DMS53 (cell line): ENCODE measurements around the gene EFHD2.
A peak's percentile ranks its signal among the peaks of the same experiment; 100 is the strongest.
"Not testable (repeated sequence)": the region's sequence is repeated elsewhere in the genome, so short reads cannot be mapped to it uniquely, and the experiment has no call there.

ENCODE experiments used
- DNase-seq: peaks from one replicate; lab custom pipeline; 2025; lab: John Stamatoyannopoulos, UW

The EFHD2 gene

GRCh38 chr1:15412175-15412800, 2.6 kb downstream of the EFHD2 start:
- DNase-seq: no peak

- no peak for DNase-seq
Measured at GRCh38 chr1:15412843-15413242, 3.2 kb downstream of the EFHD2 start.

GRCh38 chr1:15413563-15414444, 4.1 kb downstream of the EFHD2 start:
- no peak for DNase-seq

GRCh38 chr1:15414445-15414983, 4.8 kb downstream of the EFHD2 start:
- DNase-seq: no peak

GRCh38 chr1:15417059-15417934, 7.6 kb downstream of the EFHD2 start:
- peak; percentile 16 for DNase-seq

- no peak for DNase-seq
Measured at GRCh38 chr1:15418806-15419515, 9.3 kb downstream of the EFHD2 start.

- peak; percentile 49 for DNase-seq
Measured at GRCh38 chr1:15420853-15421465, 11.3 kb downstream of the EFHD2 start.

- no peak for DNase-seq
Measured at GRCh38 chr1:15422871-15423270, 13.2 kb downstream of the EFHD2 start.

- peak; percentile 57 for DNase-seq
Measured at GRCh38 chr1:15423355-15424077, 13.8 kb downstream of the EFHD2 start.

GRCh38 chr1:15424146-15424667, 14.5 kb downstream of the EFHD2 start:
- DNase-seq: peak; percentile 98

- no peak for DNase-seq
Measured at GRCh38 chr1:15424981-15425380, 15.3 kb downstream of the EFHD2 start.

- DNase-seq: peak; percentile 23
Measured at GRCh38 chr1:15425521-15425920, 15.8 kb downstream of the EFHD2 start.

- peak; percentile 26 for DNase-seq
Measured at GRCh38 chr1:15425958-15426357, 16.3 kb downstream of the EFHD2 start.

GRCh38 chr1:15426492-15427279, 17.0 kb downstream of the EFHD2 start:
- peak; percentile 53 for DNase-seq

- DNase-seq: no peak
Measured at GRCh38 chr1:15427280-15427666, 17.6 kb downstream of the EFHD2 start.

GRCh38 chr1:15428252-15428651, 18.6 kb downstream of the EFHD2 start:
- DNase-seq: not testable (repeated sequence)

GRCh38 chr1:15428815-15429435, 19.2 kb downstream of the EFHD2 start:
- DNase-seq: no peak

- DNase-seq: peak; percentile 27
Measured at GRCh38 chr1:15429701-15430149, 20.0 kb downstream of the EFHD2 start.
